Measurements from ENCODE around the gene TBK1. TPM values are rescaled to one million over a fixed set of nuclear protein-coding genes. Genes with fewer than 3 reads are reported as not detected.

The TBK1 gene
- total and polyA plus RNA-seq, 2 of the 13 experiments (the other 11 are each of a cell fraction or from before 2014, with no cell fraction given), result 10.3 to 25.2 TPM

GRCh38 chr12:64532734-64533351 lies 80.9 kb downstream of the TBK1 start:
- peak overlapping the region; percentile 18; the same call in 1 of the 2 replicates for H3K4me2 ChIP-seq (ENCODE audit: low read depth, low read length)

GRCh38 chr12:64534672-64535199 lies 82.8 kb downstream of the TBK1 start:
- no peak overlapping the region for H2AFZ ChIP-seq (ENCODE audit: low read length)
- no peaks in the 10 kb centered on the region for H3K36me3 ChIP-seq (replicated peaks in 1 of 2; ENCODE audit: control insufficient read depth in 1 of 2, insufficient read depth in 2 of 2, low read length in 2 of 2)
- in situ Hi-C loops (cut with HindIII; ENCODE audit: extremely low pct_ligation_motif_present, low pct_unique_long_range_greater_than_20kb), result no loop called here
- H3K27me3 ChIP-seq (ENCODE audit: control insufficient read depth in 1 of 2, insufficient read depth in 2 of 2, low read length in 2 of 2), result peaks cover 3 to 10% of the 10 kb centered on the region in 2 experiments; a peak in 3 of 5 replicates
- no peak for TF ChIP-seq ZBTB42 (CRISPR knock-in tag; IDR thresholded peaks at IDR 0.05)
- TF ChIP-seq DDIT3 (CRISPR knock-in tag; IDR thresholded peaks at IDR 0.05), result no peak
- TF ChIP-seq SNAPC5 (CRISPR knock-in tag; IDR thresholded peaks at IDR 0.05; ENCODE audit: borderline replicate concordance), result no peak
- TF ChIP-seq ZNF597 (CRISPR knock-in tag; IDR thresholded peaks at IDR 0.05), result no peak
- no peak for TF ChIP-seq ZNF652 (CRISPR knock-in tag; IDR thresholded peaks at IDR 0.05; ENCODE audit: borderline replicate concordance, low read depth)
- TF ChIP-seq ATF1 (CRISPR knock-in tag; IDR thresholded peaks at IDR 0.05), result no peak
- 41% methylated on average over 6 of the region's 6 CpGs for WGBS (ENCODE audit: low lambda C conversion rate)
- ATAC-seq, result no peak
- no peak for DNase-seq (ENCODE audit: low spot score)
- H3K4me2 ChIP-seq (ENCODE audit: low read depth, low read length), result no peak overlapping the region
- intact Hi-C loops (cut with micrococcal nuclease; ENCODE audit: unreplicated experiment), result no loop called here
- no peaks in the 10 kb centered on the region for H4K20me1 ChIP-seq (ENCODE audit: insufficient read depth, low read length)
- no peak overlapping the region for H3K27ac ChIP-seq (ENCODE audit: extremely low read length, insufficient read depth, low read length)
- no peaks in the 10 kb centered on the region for H3K9me3 ChIP-seq (ENCODE audit: low read length)
- no peak overlapping the region for H3K4me3 ChIP-seq (replicated peaks in 1 of 3; ENCODE audit: insufficient read depth in 1 of 3, low read depth in 2 of 3, low read length in 3 of 3)
- CTCF ChIA-PET (ENCODE audit: low intra/inter-chr PET ratio, low total read pairs), result no interaction called here
- peaks cover 11% of the 10 kb centered on the region; the same call in 1 of the 2 replicates for H3K4me1 ChIP-seq (ENCODE audit: insufficient read depth, low read length)
- no TSS peak for BruUV-seq (replicated peaks)
- no peak for FAIRE-seq
- no peak overlapping the region for H3K9ac ChIP-seq (ENCODE audit: insufficient read depth, low read depth, low read length)
- POLR2A ChIA-PET, result no interaction called here
- H3K79me2 ChIP-seq (ENCODE audit: insufficient read depth, low read length), result no peaks in the 10 kb centered on the region

More at GRCh38 chr12:64532734-64533351, 80.9 kb downstream of the TBK1 start:
- Histone ChIP-seq H3K4me3 (replicated peaks in 1 of 3; ENCODE audit: insufficient read depth in 1 of 3, low read depth in 2 of 3, low read length in 3 of 3) (no peak overlapping the region), H3K27me3 (ENCODE audit: control insufficient read depth in 1 of 2, insufficient read depth in 2 of 2, low read length in 2 of 2) (peaks cover 3 to 12% of the 10 kb centered on the region in 2 experiments; a peak in 3 of 5 replicates), H4K20me1 (ENCODE audit: insufficient read depth, low read length) (no peaks in the 10 kb centered on the region), H3K9me3 (ENCODE audit: low read length) (no peaks in the 10 kb centered on the region), H2AFZ (ENCODE audit: low read length) (no peak overlapping the region), H3K79me2 (ENCODE audit: insufficient read depth, low read length) (no peaks in the 10 kb centered on the region), H3K9ac (ENCODE audit: insufficient read depth, low read depth, low read length) (no peak overlapping the region), H3K36me3 (replicated peaks in 1 of 2; ENCODE audit: control insufficient read depth in 1 of 2, insufficient read depth in 2 of 2, low read length in 2 of 2) (no peaks in the 10 kb centered on the region), H3K27ac (ENCODE audit: extremely low read length, insufficient read depth, low read length) (no peak overlapping the region), H3K4me1 (ENCODE audit: insufficient read depth, low read length) (peaks cover 11% of the 10 kb centered on the region; the same call in 1 of the 2 replicates)
- BruUV-seq (replicated peaks), result no TSS peak
- ChIA-PET CTCF (ENCODE audit: low intra/inter-chr PET ratio, low total read pairs) (no interaction called here), POLR2A (no interaction called here)
- FAIRE-seq, result no peak
- no peak for DNase-seq (ENCODE audit: low spot score)
- ATAC-seq, result peak; percentile 83
- TF ChIP-seq ZNF768 (CRISPR knock-in tag; IDR thresholded peaks at IDR 0.05) (peak; percentile 62; the same call in 1 of the 2 replicates), NFKB2 (CRISPR knock-in tag; IDR thresholded peaks at IDR 0.05; ENCODE audit: borderline replicate concordance) (no peak)
- WGBS (ENCODE audit: low lambda C conversion rate), result 66% methylated on average over 5 of the region's 11 CpGs
- intact Hi-C loops (cut with micrococcal nuclease; ENCODE audit: unreplicated experiment), result no loop called here
- in situ Hi-C loops (cut with HindIII; ENCODE audit: extremely low pct_ligation_motif_present, low pct_unique_long_range_greater_than_20kb), result no loop called here
